ENCODE data around the gene PLXND1.

Gene PLXND1

GRCh38 chr3:129599607-129600006 lies 6.9 kb downstream of the PLXND1 start:
- TF ChIP-seq CTCF (IDR thresholded peaks at IDR 0.05; ENCODE audit: low read depth, low read length, missing control alignments) = no peak
- no peak overlapping the region for H3K4me3 ChIP-seq (ENCODE audit: low read depth, low read length)
- no peak for DNase-seq (ENCODE audit: low read depth)

DNA sequence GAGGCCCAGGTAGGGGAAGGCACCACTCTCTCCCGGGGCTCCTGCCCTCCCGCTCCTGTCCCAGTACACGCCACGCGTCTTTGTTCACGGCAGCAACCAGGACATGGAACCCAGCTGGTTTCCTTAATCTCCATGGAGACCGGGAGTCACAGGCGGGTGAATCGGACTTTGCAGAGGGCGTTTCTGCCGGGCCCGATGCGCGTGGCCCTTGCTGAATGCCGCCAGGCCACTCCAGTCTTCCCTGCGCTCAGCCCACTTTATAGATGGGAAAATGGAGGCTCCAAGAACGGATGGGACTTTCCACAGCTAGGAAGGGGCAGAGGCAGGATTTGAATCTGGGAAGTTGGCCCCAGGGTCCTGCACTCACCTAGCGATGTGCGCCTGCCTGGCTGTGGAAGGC lies 7.4 kb downstream of the PLXND1 start:
- H3K4me3 ChIP-seq (ENCODE audit: low read depth, low read length) = no peak overlapping the region
- TF ChIP-seq CTCF (IDR thresholded peaks at IDR 0.05; ENCODE audit: low read depth, low read length, missing control alignments) = no peak
- DNase-seq (ENCODE audit: low read depth) = no peak

- no peak for TF ChIP-seq CTCF (IDR thresholded peaks at IDR 0.05; ENCODE audit: low read depth, low read length, missing control alignments)
- no peak for DNase-seq (ENCODE audit: low read depth)
- no peak overlapping the region for H3K4me3 ChIP-seq (ENCODE audit: low read depth, low read length)
These were observed 8.0 kb downstream of the PLXND1 start for GRCh38 chr3:129598484-129598883.

- no peak for TF ChIP-seq CTCF (IDR thresholded peaks at IDR 0.05; ENCODE audit: low read depth, low read length, missing control alignments)
- DNase-seq (ENCODE audit: low read depth) = no peak
- H3K4me3 ChIP-seq (ENCODE audit: low read depth, low read length) = no peak overlapping the region
These were observed 8.5 kb downstream of the PLXND1 start for GRCh38 chr3:129598000-129598381.

DNA sequence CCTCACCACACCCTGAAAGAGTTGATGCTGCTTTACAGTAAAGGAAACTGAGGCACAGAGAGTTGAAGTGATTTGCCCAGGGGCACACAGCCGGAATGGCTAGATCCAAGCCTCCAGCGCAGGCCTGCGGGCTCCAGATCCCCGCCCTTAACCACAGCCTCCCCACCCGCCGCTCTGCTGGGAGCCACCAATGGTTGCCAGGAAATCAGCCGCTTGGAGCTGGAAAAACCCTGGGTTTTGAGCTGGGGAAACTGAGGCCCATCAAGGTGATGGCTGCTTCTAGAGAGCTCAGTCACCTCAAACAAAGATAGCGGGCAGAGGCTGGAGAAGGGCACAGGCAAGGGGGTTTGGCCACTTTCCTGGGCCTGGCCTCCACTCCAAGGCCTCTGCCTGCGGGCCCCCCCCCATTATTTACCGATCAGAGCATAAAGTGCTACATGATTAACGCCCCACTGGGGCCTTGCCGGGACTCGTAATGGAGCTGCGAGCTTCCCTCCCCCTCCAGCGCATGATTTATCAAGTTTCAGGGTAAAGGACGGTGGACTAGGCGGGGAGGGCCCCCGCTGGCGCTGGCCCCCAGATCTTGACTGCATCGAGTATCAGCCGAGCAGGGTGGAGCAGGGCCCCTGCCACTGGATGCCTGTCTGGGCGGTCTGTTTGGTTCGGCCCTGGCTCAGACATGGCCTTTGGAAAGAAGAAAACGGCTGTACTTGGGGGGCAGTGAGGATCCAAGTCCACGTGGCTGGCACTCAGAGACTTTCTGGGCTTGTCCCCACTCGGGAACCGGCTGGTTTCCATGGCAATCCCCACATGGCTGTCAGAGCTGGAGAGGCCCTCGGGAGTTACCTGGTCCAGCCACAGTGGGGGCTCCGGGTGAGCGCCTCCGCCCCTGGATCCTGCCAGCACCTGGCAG lies 9.1 kb downstream of the PLXND1 start:
- TF ChIP-seq CTCF (IDR thresholded peaks at IDR 0.05; ENCODE audit: low read depth, low read length, missing control alignments) = no peak
- no peak overlapping the region for H3K4me3 ChIP-seq (ENCODE audit: low read depth, low read length)
- DNase-seq (ENCODE audit: low read depth) = no peak

- no peak for TF ChIP-seq CTCF (IDR thresholded peaks at IDR 0.05; ENCODE audit: low read depth, low read length, missing control alignments)
- no peak for DNase-seq (ENCODE audit: low read depth)
- no peak overlapping the region for H3K4me3 ChIP-seq (ENCODE audit: low read depth, low read length)
These were observed 10.0 kb downstream of the PLXND1 start for GRCh38 chr3:129596194-129597086.
